Pancreas (tissue), 10 donors: ENCODE results near the gene NEGR1. TPM values are rescaled to one million over a fixed set of nuclear protein-coding genes. Genes with fewer than 3 reads are reported as not detected.

ENCODE experiments used
- ATAC-seq, 4 donors: fragments of 200-7000 bp; cut with Tn5 transposase; one replicate each; pipeline versions ENCODE4 v1.8.0 to v1.9.1; 2020; ENCODE audit warnings: mild to moderate bottlenecking in 4 of 4, moderate library complexity in 4 of 4
- DNase-seq, 6 donors: peaks; one replicate each; pipeline ENCODE4 v3.0.0-alpha.2; 2020
- FAIRE-seq: peaks from 2 replicates; lab custom pipeline; 2012; peaks lifted over from hg19 to GRCh38; lab: Jason Lieb, UNC
- H3K27ac ChIP-seq, 4 donors: fragments of 200-600 bp; sonication (generic); 1 replicate in 3 of 4; 2 replicates in 1 of 4; pipeline versions ENCODE4 v1.5.0 to v1.8.0; 2020
- H3K27me3 ChIP-seq, 4 donors: fragments of 200-600 bp; one replicate each; pipeline ENCODE4 v1.8.0; 2021
- H3K36me3 ChIP-seq, 3 donors: fragments of 200-600 bp; sonication (generic) in 1 of 3; one replicate each; pipeline versions ENCODE4 v1.5.0 to v1.8.0; 2020 to 2021
- H3K4me1 ChIP-seq, 3 donors: fragments of 200-600 bp; one replicate each; pipeline ENCODE4 v1.8.0; 2021
- H3K4me3 ChIP-seq, 4 donors: fragments of 200-600 bp; sonication (generic) in 2 of 4; one replicate each; pipeline versions ENCODE4 v1.5.0 to v1.8.0; 2020 to 2021
- H3K9me3 ChIP-seq, 4 donors: fragments of 200-600 bp; one replicate each; pipeline ENCODE4 v1.8.0; 2021
- CTCF ChIP-seq, 4 donors: fragments of 200-600 bp; sonication (generic) in 3 of 4; IDR thresholded peaks; one replicate each; pipeline versions ENCODE4 v1.5.0 to v1.8.0; 2021; ENCODE audit warnings: antibody characterized with exemption in 4 of 4
- WGBS, 2 donors: extraction: QIAGEN DNeasy Blood & Tissue Kit; methylation state at CpG; one replicate each; pipeline ENCODE4 v1.1.7; 2013; 5-methylcytosine and 5-hydroxymethylcytosine counted together
- intact Hi-C, 3 donors: fragments of 100-400 bp; cut with DNase I; formaldehyde crosslinking; loops; one replicate each; pipeline versions ENCODE4 v1.11.1 to v1.14.2; 2022
- polyA plus RNA-seq, 2 donors: library from polyadenylated mRNA; stranded (reverse); fragments of 200-250 nt; gene quantifications; one replicate each; pipeline ENCODE4 v1.2.3, GENCODE V29; 2013
- total RNA-seq, 6 donors: library from RNA; stranded (reverse); fragmentation: NEBNext Ultra II Directional in 4 of 6; extraction: Animal tissue kit (Norgen Biotek cat#: 25700) in 4 of 6; gene quantifications; one replicate each; pipeline versions ENCODE4 v1.2.1 to v1.2.4, GENCODE V29; 2021 to 2023
- donor health status: healthy with polysubstance abuse.
- donor health status: DM: no; HTN: no; CAD: no; lungs with moderate emphysema.
- donor health status: DM: no; HTN: no; CAD: no.
- donor health status: control.
- donor health status: control.
- donor health status: Bipolar disorder and iron deficiency.
- donor health status: DM: yes; HTN: yes; CAD: no.
- donor health status: DM: no; HTN: no; CAD: no.
- donor health status: DM: no; HTN: no; CAD: no.
- donor health status: DM: yes; HTN: yes; CAD: no.

The NEGR1 gene
- total and polyA plus RNA-seq, 8 donors = 1.2 to 9.3 (median 3.4) TPM

DNA sequence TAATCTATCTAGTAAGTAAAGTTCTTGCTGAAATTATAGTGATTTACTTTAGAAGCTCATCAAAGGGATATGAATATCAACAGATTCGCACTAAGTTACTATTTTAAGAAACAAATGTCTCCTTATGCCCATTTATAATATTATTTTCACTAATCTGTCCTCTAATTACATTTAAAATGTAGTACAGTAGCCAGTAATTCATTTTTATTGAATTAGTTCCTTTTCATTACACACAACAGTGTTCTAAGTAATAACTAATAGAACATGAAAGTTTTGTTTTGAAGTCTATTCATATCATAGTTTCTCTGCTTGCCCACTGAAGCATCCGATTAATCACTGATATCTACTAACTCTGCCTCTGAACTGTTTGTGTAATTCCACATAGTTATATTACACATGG, 225.8 kb downstream of the NEGR1 start:
- 70 to 81% methylated on average over 2 of the region's 2 CpGs for WGBS, 2 donors
- H3K4me1 ChIP-seq = no peaks in the 10 kb centered on the region
- FAIRE-seq (no peak), DNase-seq (no peak), ATAC-seq (no peak)
- no peak overlapping the region for H3K4me3 ChIP-seq
- no peak overlapping the region for H3K27ac ChIP-seq
- no peaks in the 10 kb centered on the region for H3K27me3 ChIP-seq
- no peaks in the 10 kb centered on the region for H3K9me3 ChIP-seq
- H3K36me3 ChIP-seq = no peaks in the 10 kb centered on the region
- intact Hi-C loops = no loop called here
- no peak for TF ChIP-seq CTCF (IDR thresholded peaks at IDR 0.05)

- no peak overlapping the region for H3K4me3 ChIP-seq
- intact Hi-C loops = no loop called here
- no peaks in the 10 kb centered on the region for H3K27me3 ChIP-seq
- H3K27ac ChIP-seq = no peak overlapping the region
- H3K9me3 ChIP-seq = no peaks in the 10 kb centered on the region
- no peak for TF ChIP-seq CTCF (IDR thresholded peaks at IDR 0.05)
- WGBS, 2 donors = 47 to 54% methylated on average over 2 of the region's 2 CpGs
- FAIRE-seq (no peak), DNase-seq (no peak), ATAC-seq (no peak)
- H3K4me1 ChIP-seq = no peaks in the 10 kb centered on the region
- no peaks in the 10 kb centered on the region for H3K36me3 ChIP-seq
Measured at GRCh38 chr1:72051538-72051937, 230.8 kb downstream of the NEGR1 start.

- no peak for ATAC-seq
Measured at GRCh38 chr1:72050551-72050950, 231.8 kb downstream of the NEGR1 start.

GRCh38 chr1:72037745-72038343, 244.5 kb downstream of the NEGR1 start:
- peak in 3 of 6 donors; percentile 5 to 34 (median 25) for DNase-seq
- FAIRE-seq = peak; percentile 60
- Histone ChIP-seq H3K27ac (no peak overlapping the region), H3K27me3 (no peaks in the 10 kb centered on the region), H3K36me3 (no peaks in the 10 kb centered on the region), H3K4me3 (no peak overlapping the region), H3K4me1 (peaks cover 0 to 11% (median 0%) of the 10 kb centered on the region in 3 donors), H3K9me3 (no peaks in the 10 kb centered on the region)
- ATAC-seq = peak in 3 of 4 donors; percentile 46 to 63 (median 63)
- TF ChIP-seq CTCF (IDR thresholded peaks at IDR 0.05) = peak in 3 of 4 donors; percentile 22 to 49 (median 35)
- WGBS, 2 donors = 37 to 43% methylated on average over 3 of the region's 3 CpGs
- intact Hi-C loops = no loop called here

More at GRCh38 chr1:72050551-72050950, 231.8 kb downstream of the NEGR1 start:
- FAIRE-seq (no peak), DNase-seq (no peak)
- Histone ChIP-seq H3K36me3 (no peaks in the 10 kb centered on the region), H3K27me3 (no peaks in the 10 kb centered on the region), H3K27ac (no peak overlapping the region), H3K4me1 (no peaks in the 10 kb centered on the region), H3K9me3 (no peaks in the 10 kb centered on the region), H3K4me3 (no peak overlapping the region)
- intact Hi-C loops = no loop called here
- no peak for TF ChIP-seq CTCF (IDR thresholded peaks at IDR 0.05)

DNA sequence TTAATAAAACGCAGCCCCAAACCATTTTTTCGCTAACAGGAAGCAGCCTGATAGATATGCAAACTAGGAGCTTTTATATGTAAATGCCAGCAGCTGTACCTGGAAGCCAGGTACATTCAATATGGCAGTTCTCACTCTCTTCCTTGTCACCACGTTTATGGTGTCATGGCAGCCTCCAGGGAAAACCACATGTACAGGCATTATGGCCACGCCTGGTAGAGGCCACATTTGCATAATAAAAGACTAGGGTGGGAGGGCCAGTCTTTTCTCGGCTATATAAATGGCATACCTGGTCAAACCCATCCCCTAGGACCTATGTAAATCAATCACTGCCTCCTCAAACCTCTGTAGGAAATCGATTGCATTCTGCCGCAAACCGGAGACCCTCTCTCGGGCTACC, 247.5 kb downstream of the NEGR1 start:
- intact Hi-C loops = no loop called here
- no peak for FAIRE-seq
- Histone ChIP-seq H3K9me3 (no peaks in the 10 kb centered on the region), H3K27me3 (no peaks in the 10 kb centered on the region), H3K27ac (no peak overlapping the region), H3K4me1 (peaks cover 0 to 11% (median 0%) of the 10 kb centered on the region in 3 donors), H3K4me3 (no peak overlapping the region), H3K36me3 (no peaks in the 10 kb centered on the region)
- TF ChIP-seq CTCF (IDR thresholded peaks at IDR 0.05) = no peak
- no peak for ATAC-seq
- 93 to 95% methylated on average over 9 of the region's 9 CpGs for WGBS, 2 donors
- DNase-seq = no peak
